IPS DF 6.9 (cell line): Measurements from ENCODE around the gene KIF2B.
"Not testable (repeated sequence)": the region's sequence is repeated elsewhere in the genome, so short reads cannot be mapped to it uniquely, and the experiment has no call there.

ENCODE experiments used
- DNase-seq: peaks from one replicate; pipeline ENCODE4 v3.0.0-alpha.2; 2013; ENCODE audit warnings: low read depth, low spot score
- H3K27ac ChIP-seq: one replicate; pipeline ENCODE4 v1.5.1; 2013; ENCODE audit warnings: low read length, control low read depth
- H3K27me3 ChIP-seq: 2 replicates; pipeline ENCODE4 v1.6.1; 2013; ENCODE audit warnings: mild to moderate bottlenecking, low read length; ENCODE audit not compliant: control insufficient read depth, insufficient read depth
- H3K36me3 ChIP-seq: 2 replicates; pipeline ENCODE4 v1.6.1; 2013; ENCODE audit warnings: low read length; ENCODE audit not compliant: control insufficient read depth, insufficient read depth
- H3K4me1 ChIP-seq: 2 replicates; pipeline ENCODE4 v1.6.1; 2013; ENCODE audit warnings: low read length; ENCODE audit not compliant: control insufficient read depth, insufficient read depth
- H3K4me3 ChIP-seq: 2 replicates; pipeline ENCODE4 v1.5.1; 2013; ENCODE audit warnings: mild to moderate bottlenecking, low read length
- H3K9me3 ChIP-seq: 2 replicates; pipeline ENCODE4 v1.6.1; 2013; ENCODE audit warnings: low read length, inconsistent platforms; ENCODE audit not compliant: control insufficient read depth, insufficient read depth
- WGBS: extraction: QIAGEN DNeasy Blood & Tissue Kit; methylation state at CpG from one replicate; pipeline ENCODE4 v1.1.7; 2013; ENCODE audit warnings: mixed read lengths, missing lambda C conversion rate; ENCODE audit not compliant: insufficient read length, insufficient coverage; 5-methylcytosine and 5-hydroxymethylcytosine counted together

KIF2B gene

GRCh38 chr17:53818271-53818670 lies 4.5 kb upstream of the KIF2B start:
- Histone ChIP-seq H3K4me3 (no peak overlapping the region), H3K36me3 (no peaks in the 10 kb centered on the region), H3K27me3 (no peaks in the 10 kb centered on the region), H3K27ac (no peak overlapping the region), H3K9me3 (no peaks in the 10 kb centered on the region), H3K4me1 (no peaks in the 10 kb centered on the region)
- DNase-seq: no peak
- WGBS: 100% methylated on average over 1 of the region's 1 CpG

- Histone ChIP-seq H3K4me3 (no peak overlapping the region), H3K4me1 (no peaks in the 10 kb centered on the region), H3K36me3 (no peaks in the 10 kb centered on the region), H3K27me3 (no peaks in the 10 kb centered on the region), H3K27ac (no peak overlapping the region), H3K9me3 (no peaks in the 10 kb centered on the region)
- no CpG with 5 or more reads among the region's 2 CpGs for WGBS
- no peak for DNase-seq
Measured at GRCh38 chr17:53818929-53819328, 3.8 kb upstream of the KIF2B start.

- DNase-seq: no peak
- H3K9me3 ChIP-seq: no peaks in the 10 kb centered on the region
- no CpG with 5 or more reads among the region's 1 CpG for WGBS
Measured at GRCh38 chr17:53819956-53820355, 2.8 kb upstream of the KIF2B start.

DNA sequence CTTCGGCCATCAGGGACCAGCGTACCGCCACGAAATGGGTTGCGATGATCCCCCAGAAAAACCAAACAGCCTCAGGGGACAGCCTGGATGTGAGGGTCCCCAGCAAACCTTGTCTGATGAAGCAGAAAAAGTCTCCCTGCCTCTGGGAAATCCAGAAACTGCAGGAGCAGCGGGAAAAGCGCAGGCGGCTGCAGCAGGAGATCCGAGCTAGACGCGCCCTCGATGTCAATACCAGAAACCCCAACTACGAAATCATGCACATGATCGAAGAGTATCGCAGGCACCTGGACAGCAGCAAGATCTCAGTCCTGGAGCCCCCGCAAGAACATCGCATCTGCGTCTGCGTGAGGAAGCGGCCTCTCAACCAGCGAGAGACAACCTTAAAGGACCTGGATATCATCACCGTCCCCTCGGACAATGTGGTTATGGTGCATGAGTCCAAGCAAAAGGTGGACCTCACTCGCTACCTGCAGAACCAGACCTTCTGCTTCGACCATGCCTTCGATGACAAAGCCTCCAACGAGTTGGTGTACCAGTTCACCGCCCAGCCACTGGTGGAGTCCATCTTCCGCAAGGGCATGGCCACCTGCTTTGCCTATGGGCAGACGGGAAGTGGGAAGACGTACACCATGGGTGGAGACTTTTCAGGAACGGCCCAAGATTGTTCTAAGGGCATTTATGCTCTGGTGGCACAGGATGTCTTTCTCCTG lies 769 bp downstream of the KIF2B start:
- DNase-seq: no peak

More at GRCh38 chr17:53819956-53820355, 2.8 kb upstream of the KIF2B start:
- Histone ChIP-seq H3K27ac (no peak overlapping the region), H3K36me3 (no peaks in the 10 kb centered on the region), H3K27me3 (no peaks in the 10 kb centered on the region), H3K4me3 (no peak overlapping the region), H3K4me1 (no peaks in the 10 kb centered on the region)

GRCh38 chr17:53834771-53835170 lies 12.0 kb downstream of the KIF2B start:
- not testable (repeated sequence) for H3K4me3 ChIP-seq, H3K4me1 ChIP-seq, H3K36me3 ChIP-seq, DNase-seq, H3K9me3 ChIP-seq, H3K27ac ChIP-seq, H3K27me3 ChIP-seq
- WGBS: no CpG with 5 or more reads among the region's 8 CpGs

More for the DNA sequence above, 769 bp downstream of the KIF2B start:
- no peaks in the 10 kb centered on the region for H3K4me1 ChIP-seq
- H3K36me3 ChIP-seq: no peaks in the 10 kb centered on the region
- no peak overlapping the region for H3K27ac ChIP-seq
- H3K4me3 ChIP-seq: no peak overlapping the region
- H3K27me3 ChIP-seq: no peaks in the 10 kb centered on the region
- no CpG with 5 or more reads among the region's 32 CpGs for WGBS
- no peaks in the 10 kb centered on the region for H3K9me3 ChIP-seq

DNA sequence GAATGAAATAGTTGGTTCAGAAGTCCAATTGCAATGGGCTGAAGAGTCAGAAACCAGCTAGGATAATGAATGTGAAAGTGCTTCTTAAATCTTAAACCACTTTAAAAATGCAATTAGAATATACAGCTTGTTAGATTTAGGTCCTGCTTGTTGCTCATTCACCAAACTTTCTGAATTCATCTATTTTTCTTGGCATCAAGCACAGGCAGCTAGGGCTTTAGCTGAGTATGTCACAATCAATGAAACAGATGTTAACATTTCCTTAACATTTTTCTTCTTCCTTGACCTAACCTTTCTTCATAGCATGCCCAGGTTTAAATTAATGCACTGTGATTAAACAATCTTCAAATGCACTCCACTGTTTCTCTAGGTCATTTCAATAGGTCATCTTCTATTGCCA lies 14.4 kb downstream of the KIF2B start:
- no peaks in the 10 kb centered on the region for H3K4me1 ChIP-seq
- no peaks in the 10 kb centered on the region; the same call in 1 of the 2 replicates for H3K9me3 ChIP-seq
- H3K27me3 ChIP-seq: no peaks in the 10 kb centered on the region
- no peak for DNase-seq
- H3K36me3 ChIP-seq: no peaks in the 10 kb centered on the region
- H3K4me3 ChIP-seq: no peak overlapping the region
- no peak overlapping the region for H3K27ac ChIP-seq

GRCh38 chr17:53844491-53845107 lies 21.9 kb downstream of the KIF2B start:
- Histone ChIP-seq H3K27me3 (no peaks in the 10 kb centered on the region), H3K4me1 (no peaks in the 10 kb centered on the region), H3K27ac (no peak overlapping the region), H3K36me3 (no peaks in the 10 kb centered on the region), H3K4me3 (no peak overlapping the region), H3K9me3 (no peaks in the 10 kb centered on the region; the same call in 1 of the 2 replicates)
- no CpG with 5 or more reads among the region's 5 CpGs for WGBS
- no peak for DNase-seq

DNA sequence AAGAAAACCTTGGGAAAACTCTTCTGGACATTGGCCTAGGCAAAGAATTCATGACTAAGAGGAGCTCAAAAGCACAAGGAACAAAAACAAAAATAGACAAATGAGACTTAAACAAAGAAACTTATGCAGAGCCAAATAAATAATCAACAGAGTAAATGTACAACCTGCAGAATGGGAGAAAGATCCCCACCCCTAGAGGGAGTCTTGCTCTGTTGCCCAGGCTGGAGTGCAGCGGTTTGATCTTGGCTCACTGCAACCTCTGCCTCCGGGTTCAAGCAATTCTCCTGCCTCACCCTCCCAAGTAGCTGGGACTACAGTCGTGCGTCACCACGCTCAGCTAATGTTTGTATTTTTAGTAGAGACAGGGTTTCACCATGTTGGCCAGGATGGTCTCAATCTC lies 48.4 kb downstream of the KIF2B start:
- not testable (repeated sequence) for H3K27me3 ChIP-seq, DNase-seq, H3K27ac ChIP-seq, H3K4me1 ChIP-seq, H3K36me3 ChIP-seq, H3K4me3 ChIP-seq, H3K9me3 ChIP-seq
- WGBS: no CpG with 5 or more reads among the region's 5 CpGs
